HG03095 (cell line): ENCODE data around the gene OR52M1.

Experiments
- ATAC-seq: cut with Tn5 transposase; IDR thresholded peaks from one replicate; pipeline ENCODE4 v1.9.1; 2021; ENCODE audit warnings: moderate library complexity; ENCODE audit not compliant: unreplicated experiment

The OR52M1 gene

GRCh38 chr11:4565371-4565770 lies 20.4 kb downstream of the OR52M1 start:
- no peak for ATAC-seq

GRCh38 chr11:4569075-4569474 lies 24.1 kb downstream of the OR52M1 start:
- no peak for ATAC-seq

GRCh38 chr11:4576880-4577279 lies 31.9 kb downstream of the OR52M1 start:
- no peak for ATAC-seq

- ATAC-seq, result no peak
Observed at GRCh38 chr11:4577761-4578160, 32.8 kb downstream of the OR52M1 start.

- ATAC-seq, result no peak
Observed at GRCh38 chr11:4578624-4579023, 33.6 kb downstream of the OR52M1 start.

GRCh38 chr11:4580124-4580523 lies 35.1 kb downstream of the OR52M1 start:
- ATAC-seq, result no peak

- no peak for ATAC-seq
Observed at GRCh38 chr11:4581443-4581842, 36.5 kb downstream of the OR52M1 start, which contains the start of gene OR52I2. Gene OR52I2, plus strand, starts transcription at chr11:4581743.

GRCh38 chr11:4589017-4589416 lies 44.0 kb downstream of the OR52M1 start:
- ATAC-seq, result no peak

GRCh38 chr11:4593739-4594138 lies 48.7 kb downstream of the OR52M1 start, which contains the start of gene OR52I1:
Gene OR52I1, plus strand, starts transcription at chr11:4594039. Its CDS starts 0 bp downstream, at chr11:4594039.
- no peak for ATAC-seq
